NCI-H510A (cell line): Measurements from ENCODE around the gene PRPF38A.
"Not testable (repeated sequence)": the region's sequence is repeated elsewhere in the genome, so short reads cannot be mapped to it uniquely, and the experiment has no call there.

Experiments
- DNase-seq: peaks from one replicate; lab custom pipeline; 2025; lab: John Stamatoyannopoulos, UW

PRPF38A gene, protein sequence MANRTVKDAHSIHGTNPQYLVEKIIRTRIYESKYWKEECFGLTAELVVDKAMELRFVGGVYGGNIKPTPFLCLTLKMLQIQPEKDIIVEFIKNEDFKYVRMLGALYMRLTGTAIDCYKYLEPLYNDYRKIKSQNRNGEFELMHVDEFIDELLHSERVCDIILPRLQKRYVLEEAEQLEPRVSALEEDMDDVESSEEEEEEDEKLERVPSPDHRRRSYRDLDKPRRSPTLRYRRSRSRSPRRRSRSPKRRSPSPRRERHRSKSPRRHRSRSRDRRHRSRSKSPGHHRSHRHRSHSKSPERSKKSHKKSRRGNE

GRCh38 chr1:52404116-52404974 lies at the start of gene PRPF38A, which contains the start of gene ORC1:
Gene PRPF38A (plus strand): TSS chr1:52404602. CDS start chr1:52404750, 148 bp downstream.
Gene ORC1 (minus strand): TSS chr1:52404423. CDS start chr1:52402223, 2,200 bp downstream.
- peak; percentile 98 for DNase-seq

- no peak for DNase-seq
Observed at GRCh38 chr1:52355436-52355835, 49.0 kb upstream of the PRPF38A start.

DNA sequence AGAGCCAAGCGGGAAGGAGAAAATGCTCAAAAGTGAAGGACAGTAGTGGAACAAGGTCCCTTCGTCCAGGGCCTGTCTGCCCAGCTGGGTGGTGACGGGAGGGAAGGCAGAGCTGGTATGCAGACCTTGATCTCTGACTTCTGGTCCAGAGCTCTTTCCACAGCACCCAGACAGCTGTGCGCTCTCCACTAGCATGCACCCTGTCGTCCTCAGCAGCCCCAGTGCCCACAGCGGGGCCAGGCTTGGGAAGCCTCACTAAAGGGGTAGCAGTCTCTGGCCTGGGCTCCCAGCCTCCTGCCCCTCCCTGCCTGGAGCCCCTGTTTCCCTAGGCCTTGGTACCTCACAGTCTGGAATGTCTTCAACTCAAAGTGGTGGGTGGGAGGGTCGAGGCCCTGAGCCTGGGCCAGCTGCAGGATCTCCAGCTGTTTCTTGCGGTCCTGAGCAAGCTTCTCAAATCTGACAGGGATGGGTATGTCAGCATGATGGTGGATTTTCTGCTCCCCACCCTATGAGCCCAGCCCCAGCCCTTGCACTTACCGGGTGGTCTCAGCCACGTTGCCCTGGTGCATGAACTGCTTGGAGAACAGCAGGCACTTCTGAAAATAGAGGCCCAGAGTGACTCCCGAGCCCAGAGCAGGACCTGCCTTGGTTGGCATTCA lies 48.4 kb upstream of the PRPF38A start:
- no peak for DNase-seq

GRCh38 chr1:52356818-52357355 lies 47.5 kb upstream of the PRPF38A start:
- no peak for DNase-seq

GRCh38 chr1:52357397-52357796 lies 47.0 kb upstream of the PRPF38A start:
- DNase-seq, result no peak

DNA sequence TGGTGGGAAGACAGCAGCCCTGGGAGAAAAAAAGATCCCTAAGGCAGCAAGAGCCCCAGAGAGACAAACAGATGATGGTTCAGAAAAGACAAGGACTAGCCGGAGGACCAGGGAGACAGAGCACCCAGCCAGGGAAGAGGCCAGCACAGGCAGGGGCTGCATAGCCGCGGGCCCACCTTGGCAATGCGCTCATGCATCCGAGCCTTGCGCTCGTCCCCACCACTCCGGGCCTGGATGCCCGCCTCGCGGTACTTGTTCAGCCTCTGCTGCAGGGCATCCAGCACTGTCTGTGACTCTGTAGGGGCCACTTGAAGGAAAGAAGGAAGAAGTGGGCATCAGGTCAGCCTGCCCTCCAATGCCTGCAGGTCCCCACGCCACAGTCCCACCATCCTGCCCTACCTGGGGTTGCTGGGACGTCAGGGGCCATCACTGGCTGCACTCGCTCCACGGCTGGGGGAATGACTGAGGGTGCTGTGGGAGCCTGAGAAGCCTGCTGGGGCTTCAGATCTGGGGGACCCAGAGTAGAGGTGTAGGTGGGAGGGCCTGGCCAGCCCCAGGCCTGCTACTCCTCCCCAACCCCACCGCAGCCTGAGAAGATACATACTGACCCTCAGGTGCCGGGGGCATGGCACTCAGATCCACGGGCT lies 45.4 kb upstream of the PRPF38A start:
- DNase-seq, result no peak

GRCh38 chr1:52359676-52360594 lies 44.5 kb upstream of the PRPF38A start:
- DNase-seq, result no peak

- no peak for DNase-seq
Observed at GRCh38 chr1:52360595-52360968, 43.8 kb upstream of the PRPF38A start.

DNA sequence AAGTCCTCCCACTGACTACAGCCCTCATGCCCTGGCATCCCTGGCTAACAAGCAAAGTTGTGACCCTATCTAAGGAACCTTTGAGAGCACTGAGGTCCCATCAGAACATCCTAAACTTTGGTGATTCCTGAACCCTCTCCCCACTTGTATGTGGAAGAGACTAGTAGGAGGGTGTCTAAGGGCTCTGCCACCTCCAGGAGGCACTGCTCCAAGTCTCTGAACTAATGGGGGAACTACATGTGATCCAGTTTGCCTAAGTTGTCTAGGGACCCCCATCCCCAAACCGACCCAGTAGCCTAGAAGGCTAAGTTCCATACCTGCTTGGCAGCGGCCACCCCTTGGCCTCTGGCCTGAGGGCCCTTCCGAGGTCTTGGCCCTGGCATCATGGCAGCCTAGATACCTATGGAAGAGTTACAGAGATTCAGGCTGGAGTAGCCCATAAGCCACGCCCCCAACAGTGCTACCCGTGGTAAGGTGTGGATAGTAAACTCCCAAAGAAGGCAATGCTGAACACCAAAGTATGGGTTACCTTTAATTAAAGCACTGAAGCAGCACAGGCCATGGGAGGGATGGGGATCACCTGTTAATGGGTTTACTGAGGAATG lies 40.1 kb upstream of the PRPF38A start:
- DNase-seq, result no peak

- no peak for DNase-seq
Observed at GRCh38 chr1:52365071-52365745, 39.2 kb upstream of the PRPF38A start.

GRCh38 chr1:52365746-52366516 lies 38.5 kb upstream of the PRPF38A start, which contains the start of gene CC2D1B:
Gene CC2D1B (minus strand): TSS chr1:52366205. CDS start chr1:52364620, 1,585 bp downstream.
- peak; percentile 95 for DNase-seq

GRCh38 chr1:52366517-52366827 lies 37.9 kb upstream of the PRPF38A start:
- DNase-seq, result no peak

- DNase-seq, result no peak
Observed at GRCh38 chr1:52367272-52367671, 37.1 kb upstream of the PRPF38A start.

- DNase-seq, result peak; percentile 69
Observed at GRCh38 chr1:52368383-52369172, 35.8 kb upstream of the PRPF38A start.

DNA sequence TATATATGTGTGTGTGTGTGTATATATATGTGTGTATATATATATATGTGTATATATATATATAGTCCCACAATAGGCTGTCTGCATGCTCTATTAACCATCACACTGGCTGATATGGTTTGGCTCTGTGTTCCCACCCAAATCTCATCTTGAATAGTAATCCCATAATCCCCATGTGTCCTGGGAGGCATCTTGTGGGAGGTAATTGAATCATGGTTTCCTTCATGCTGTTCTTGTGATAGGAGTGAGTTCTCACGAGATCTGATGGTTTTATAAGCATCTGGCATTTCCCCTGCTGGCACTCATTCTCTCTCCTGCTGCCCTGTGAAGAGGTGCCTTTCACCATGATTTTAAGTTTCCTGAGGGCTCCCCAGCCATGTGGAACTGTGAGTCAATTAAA lies 34.6 kb upstream of the PRPF38A start:
- DNase-seq, result not testable (repeated sequence)

DNA sequence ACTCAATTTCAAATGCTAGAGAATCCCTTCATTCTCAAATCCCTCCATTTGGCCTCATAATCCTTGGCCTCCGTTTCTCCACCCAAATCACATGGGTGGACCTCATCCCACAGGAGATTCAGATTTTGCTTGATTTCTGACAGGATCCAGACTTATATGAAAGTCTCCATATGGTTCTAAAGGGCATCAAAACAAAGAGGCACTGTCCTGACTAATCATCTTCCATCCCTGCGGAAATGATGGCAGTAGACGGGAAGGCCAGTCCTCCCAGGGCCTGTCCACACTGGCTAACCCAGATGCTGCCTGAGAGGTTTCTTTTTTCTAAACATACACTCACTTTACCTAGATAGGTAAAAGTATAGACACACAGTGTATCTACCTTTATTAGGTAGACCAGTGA lies 19.0 kb upstream of the PRPF38A start:
- DNase-seq, result no peak

- no peak for DNase-seq
Observed at GRCh38 chr1:52386458-52386857, 17.9 kb upstream of the PRPF38A start.

DNA sequence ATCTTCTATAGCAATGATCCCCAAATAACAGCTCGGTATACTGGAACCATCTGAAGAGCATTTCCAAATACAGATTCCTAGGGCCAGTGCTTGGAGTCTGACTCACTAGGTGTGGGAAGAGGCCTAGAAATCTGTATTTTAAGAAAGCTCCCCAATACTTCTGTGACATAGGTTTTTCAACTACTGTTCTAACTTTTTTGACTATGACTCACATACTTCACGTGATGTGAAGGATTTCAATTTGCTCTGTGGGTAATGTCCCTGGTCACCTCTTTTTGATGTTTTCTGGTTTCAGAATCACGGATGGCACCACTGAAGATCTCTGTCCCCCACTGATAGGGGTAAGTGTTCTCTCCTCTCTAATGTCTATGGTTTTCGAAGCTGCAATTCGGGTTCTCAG lies 11.2 kb upstream of the PRPF38A start:
- no peak for DNase-seq
